SH-SY5Y (cell line): ENCODE data around the gene STK4.

Experiments
- GATA2 ChIP-seq: IDR thresholded peaks from 2 replicates; pipeline ENCODE4 v1.6.1; 2011; ENCODE audit warnings: mild to moderate bottlenecking, low read depth, low read length
- GATA3 ChIP-seq: IDR thresholded peaks from 2 replicates; pipeline ENCODE4 v1.6.1; 2011; ENCODE audit warnings: low read depth, mild to moderate bottlenecking, low read length, moderate library complexity

- no peak for TF ChIP-seq GATA2
- no peak for TF ChIP-seq GATA3
These were observed 51.0 kb downstream of the STK4 start for GRCh38 chr20:45017281-45017680.
